ENCODE data around the gene MORN3. TPM values are rescaled to one million over a fixed set of nuclear protein-coding genes. Genes with fewer than 3 reads are reported as not detected.
A peak's percentile ranks its signal among the peaks of the same experiment; 100 is the strongest.

MORN3 gene
- total and polyA plus RNA-seq, 12 donors, result 0.05 to 0.41 (median 0.25) TPM; not detected in 5

DNA sequence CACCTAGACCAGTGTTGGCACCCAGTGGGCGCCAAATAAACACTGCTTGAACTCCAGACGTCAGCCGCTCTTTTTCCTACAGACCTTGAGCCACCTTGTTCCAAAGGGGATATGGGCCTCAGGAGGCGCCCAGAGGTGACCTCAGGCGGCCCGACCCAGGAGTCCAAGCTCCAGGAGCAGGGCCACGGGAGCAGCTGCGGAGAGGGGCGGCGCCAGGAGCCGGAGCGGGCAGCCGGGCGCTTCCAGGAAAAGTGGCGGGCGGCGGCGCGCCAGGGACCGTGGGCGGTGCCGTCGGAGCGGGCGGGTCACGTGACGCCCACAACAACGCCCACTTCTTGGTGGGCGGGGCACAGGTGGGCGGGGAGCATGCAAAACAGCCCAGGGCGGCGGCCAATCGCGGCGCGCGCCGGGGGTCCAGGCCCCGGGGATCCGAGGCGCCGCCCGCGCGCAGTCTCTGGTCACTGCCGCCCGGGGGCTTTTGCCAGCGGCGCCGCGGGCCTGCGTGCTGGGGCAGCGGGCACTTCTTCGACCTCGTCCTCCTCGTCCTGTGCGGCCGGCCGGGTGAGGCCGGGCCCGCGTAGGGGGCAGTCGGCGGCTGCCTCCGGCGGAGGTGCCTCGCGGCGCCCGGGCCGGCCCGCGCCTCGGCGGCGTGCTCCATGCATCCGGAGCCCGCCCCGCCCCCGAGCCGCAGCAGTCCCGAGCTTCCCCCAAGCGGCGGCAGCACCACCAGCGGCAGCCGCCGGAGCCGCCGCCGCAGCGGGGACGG lies 43.2 kb downstream of the MORN3 start, which contains the start of gene ORAI1:
TSS of gene ORAI1 (plus strand) at position 444 of the 766 bp plus-strand sequence.
- TF ChIP-seq, protein P1, sequence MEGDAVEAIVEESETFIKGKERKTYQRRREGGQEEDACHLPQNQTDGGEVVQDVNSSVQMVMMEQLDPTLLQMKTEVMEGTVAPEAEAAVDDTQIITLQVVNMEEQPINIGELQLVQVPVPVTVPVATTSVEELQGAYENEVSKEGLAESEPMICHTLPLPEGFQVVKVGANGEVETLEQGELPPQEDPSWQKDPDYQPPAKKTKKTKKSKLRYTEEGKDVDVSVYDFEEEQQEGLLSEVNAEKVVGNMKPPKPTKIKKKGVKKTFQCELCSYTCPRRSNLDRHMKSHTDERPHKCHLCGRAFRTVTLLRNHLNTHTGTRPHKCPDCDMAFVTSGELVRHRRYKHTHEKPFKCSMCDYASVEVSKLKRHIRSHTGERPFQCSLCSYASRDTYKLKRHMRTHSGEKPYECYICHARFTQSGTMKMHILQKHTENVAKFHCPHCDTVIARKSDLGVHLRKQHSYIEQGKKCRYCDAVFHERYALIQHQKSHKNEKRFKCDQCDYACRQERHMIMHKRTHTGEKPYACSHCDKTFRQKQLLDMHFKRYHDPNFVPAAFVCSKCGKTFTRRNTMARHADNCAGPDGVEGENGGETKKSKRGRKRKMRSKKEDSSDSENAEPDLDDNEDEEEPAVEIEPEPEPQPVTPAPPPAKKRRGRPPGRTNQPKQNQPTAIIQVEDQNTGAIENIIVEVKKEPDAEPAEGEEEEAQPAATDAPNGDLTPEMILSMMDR (IDR thresholded peaks at IDR 0.05), result peak in 2 of 6 experiments; percentile 27 to 38
- peak; percentile 64 to 79 for TF ChIP-seq POLR2A (IDR thresholded peaks at IDR 0.05)
- H3K4me1 ChIP-seq (replicated peaks in 1 of 2), result peaks cover 12 to 42% of the 10 kb centered on the region in 2 donors
- no peaks in the 10 kb centered on the region for H3K27me3 ChIP-seq
- WGBS, 4 donors, result 0 to 2% (median 1%) methylated on average over 6 to 92 of the region's 92 CpGs
- intact Hi-C loops (cut with DNase I), result loop anchor here in 1 of 2 donors (5.0 kb wide), 1 partner anchor 41 kb away; the partner anchor contains the start of gene MORN3
- H3K9me3 ChIP-seq (replicated peaks in 1 of 3), result no peaks in the 10 kb centered on the region
- peak within 1 kb of the TSS; percentile 75 to 95 (median 81) for H3K27ac ChIP-seq
- no peaks in the 10 kb centered on the region for H3K36me3 ChIP-seq (replicated peaks in 1 of 2)
- DNase-seq, result peak; percentile 96 to 98 (median 97)
- peak within 1 kb of the TSS in 2 of 4 donors; percentile 48 to 75 for H3K4me3 ChIP-seq

DNA sequence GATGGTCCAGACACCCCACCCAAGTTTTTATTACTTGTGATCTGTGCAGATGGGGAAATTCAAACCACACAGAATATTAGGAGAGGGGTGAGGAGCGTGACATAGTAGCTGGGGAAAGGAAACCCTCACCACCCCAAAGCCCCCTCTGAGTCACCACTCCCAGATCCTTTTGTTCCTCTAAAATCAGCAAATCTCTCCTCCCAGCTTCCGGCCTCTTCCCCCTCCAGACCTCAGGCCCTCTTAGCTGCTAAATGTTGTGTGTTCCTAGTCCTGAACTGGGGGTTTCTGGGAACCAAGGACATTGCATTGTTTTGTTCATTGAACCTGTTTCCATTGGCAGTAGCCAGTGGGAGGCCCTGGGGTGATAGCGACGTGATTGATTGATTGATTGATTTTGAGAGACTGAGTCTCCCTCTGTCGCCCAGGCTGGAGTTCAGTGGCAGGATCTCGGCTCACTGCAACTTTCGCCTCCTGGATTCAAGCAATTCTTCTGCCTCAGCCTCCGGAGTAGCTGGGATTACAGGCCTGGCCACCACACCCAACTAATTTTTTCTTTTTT lies 49.0 kb downstream of the MORN3 start:
- DNase-seq, result peak in 1 of 7 donors; percentile 19
- Histone ChIP-seq H3K4me1 (replicated peaks in 1 of 2) (peaks cover 0 to 5% of the 10 kb centered on the region in 2 donors), H3K27me3 (no peaks in the 10 kb centered on the region), H3K9me3 (replicated peaks in 1 of 3) (no peaks in the 10 kb centered on the region), H3K36me3 (replicated peaks in 1 of 2) (no peaks in the 10 kb centered on the region), H3K4me3 (no peak overlapping the region), H3K27ac (no peak overlapping the region)
- intact Hi-C loops (cut with DNase I), result loop anchor here (5.0 kb wide), 2 partner anchors 63 to 68 kb away; no protein-coding TSS in a partner anchor
- TF ChIP-seq POLR2A (IDR thresholded peaks at IDR 0.05), result no peak
- TF ChIP-seq, protein P1 (IDR thresholded peaks at IDR 0.05), result no peak
- 74 to 88% (median 80%) methylated on average over 8 of the region's 8 CpGs for WGBS, 4 donors

DNA sequence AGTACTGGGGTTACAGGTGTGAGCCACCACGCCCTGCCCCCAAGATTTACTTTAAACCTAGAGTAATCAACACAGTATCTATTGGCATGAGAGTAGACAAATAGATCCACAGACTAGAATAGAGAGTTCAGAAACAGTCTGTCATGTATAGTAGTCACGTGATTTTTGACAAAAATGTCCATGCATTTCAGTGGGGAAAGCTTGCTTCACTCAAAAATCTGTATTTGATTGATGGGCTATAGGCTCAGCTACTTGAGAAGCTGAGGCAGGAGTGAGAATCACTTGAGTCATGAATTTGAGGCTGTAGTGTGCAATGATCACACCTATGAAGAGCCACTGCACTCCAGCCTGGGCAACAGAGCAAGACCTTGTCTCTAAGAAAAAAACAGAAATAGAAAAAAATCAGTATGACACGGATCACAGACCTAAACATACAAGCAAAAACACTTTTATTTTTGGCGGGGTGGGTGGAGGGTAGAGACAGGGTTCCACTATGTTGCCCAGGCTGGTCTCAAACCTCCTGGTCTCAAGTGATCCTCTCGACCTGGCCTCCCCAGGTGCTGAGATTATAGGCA lies 50.7 kb downstream of the MORN3 start:
- no peaks in the 10 kb centered on the region for H3K4me1 ChIP-seq (replicated peaks in 1 of 2)
- no peak overlapping the region for H3K27ac ChIP-seq
- intact Hi-C loops (cut with DNase I), result no loop called here
- TF ChIP-seq, protein P1 (IDR thresholded peaks at IDR 0.05), result no peak
- no peak for TF ChIP-seq POLR2A (IDR thresholded peaks at IDR 0.05)
- H3K4me3 ChIP-seq, result no peak overlapping the region
- 79 to 92% (median 83%) methylated on average over 4 to 5 of the region's 5 CpGs for WGBS, 4 donors
- H3K27me3 ChIP-seq, result no peaks in the 10 kb centered on the region
- H3K9me3 ChIP-seq (replicated peaks in 1 of 3), result no peaks in the 10 kb centered on the region
- H3K36me3 ChIP-seq (replicated peaks in 1 of 2), result no peaks in the 10 kb centered on the region
- DNase-seq, result no peak

DNA sequence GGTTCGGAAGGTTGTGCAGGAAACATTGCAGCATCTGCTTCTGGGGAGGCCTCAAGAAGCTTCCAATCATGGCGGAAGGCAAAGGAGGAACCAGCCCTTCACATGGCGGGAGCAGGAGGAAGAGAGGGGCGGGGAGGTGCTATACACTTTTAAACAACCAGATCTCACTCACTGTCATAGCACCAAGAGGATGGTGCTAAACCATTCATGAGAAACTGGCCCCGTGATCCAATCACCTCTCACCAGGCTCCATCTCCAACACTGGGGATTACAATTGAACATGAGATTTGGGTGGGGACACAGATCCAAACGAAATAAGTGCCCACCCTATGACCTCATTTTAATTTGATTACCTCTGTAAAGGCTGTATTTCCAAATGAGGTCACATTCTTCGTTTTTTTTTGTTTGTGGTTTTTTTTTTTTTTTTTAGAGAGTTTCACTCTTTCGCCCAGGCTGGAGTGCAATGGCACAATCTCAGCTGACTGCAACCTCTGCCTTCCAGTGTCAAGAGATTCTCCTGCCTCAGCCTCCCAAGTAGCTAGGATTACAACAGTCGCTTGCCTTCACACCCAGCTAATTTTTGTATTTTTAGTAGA lies 54.5 kb downstream of the MORN3 start:
- intact Hi-C loops (cut with DNase I), result no loop called here
- H3K36me3 ChIP-seq (replicated peaks in 1 of 2), result no peaks in the 10 kb centered on the region
- H3K4me1 ChIP-seq (replicated peaks in 1 of 2), result no peaks in the 10 kb centered on the region
- TF ChIP-seq, protein P1 (IDR thresholded peaks at IDR 0.05), result no peak
- no peak for TF ChIP-seq POLR2A (IDR thresholded peaks at IDR 0.05)
- H3K27me3 ChIP-seq, result no peaks in the 10 kb centered on the region
- H3K9me3 ChIP-seq (replicated peaks in 1 of 3), result no peaks in the 10 kb centered on the region
- no peak overlapping the region for H3K4me3 ChIP-seq
- WGBS, 4 donors, result 67 to 76% (median 74%) methylated on average over 9 of the region's 9 CpGs
- DNase-seq, result no peak
- H3K27ac ChIP-seq, result no peak overlapping the region

Measured in adrenal gland (tissue), 12 donors.